GM12875 (cell line): ENCODE results near the gene SMAD7.

Experiments
- H3K4me3 ChIP-seq: one replicate; pipeline ENCODE4 v1.5.1; 2011; ENCODE audit warnings: low read depth, low read length, control low read depth
- TF ChIP-seq, protein P1 (sequence below): IDR thresholded peaks from 2 replicates; pipeline ENCODE4 v1.5.1; 2011; ENCODE audit warnings: low read depth, mild to moderate bottlenecking, control low read depth, inconsistent platforms, low read length, moderate library complexity, borderline replicate concordance; ENCODE audit not compliant: insufficient read depth

Gene SMAD7

DNA sequence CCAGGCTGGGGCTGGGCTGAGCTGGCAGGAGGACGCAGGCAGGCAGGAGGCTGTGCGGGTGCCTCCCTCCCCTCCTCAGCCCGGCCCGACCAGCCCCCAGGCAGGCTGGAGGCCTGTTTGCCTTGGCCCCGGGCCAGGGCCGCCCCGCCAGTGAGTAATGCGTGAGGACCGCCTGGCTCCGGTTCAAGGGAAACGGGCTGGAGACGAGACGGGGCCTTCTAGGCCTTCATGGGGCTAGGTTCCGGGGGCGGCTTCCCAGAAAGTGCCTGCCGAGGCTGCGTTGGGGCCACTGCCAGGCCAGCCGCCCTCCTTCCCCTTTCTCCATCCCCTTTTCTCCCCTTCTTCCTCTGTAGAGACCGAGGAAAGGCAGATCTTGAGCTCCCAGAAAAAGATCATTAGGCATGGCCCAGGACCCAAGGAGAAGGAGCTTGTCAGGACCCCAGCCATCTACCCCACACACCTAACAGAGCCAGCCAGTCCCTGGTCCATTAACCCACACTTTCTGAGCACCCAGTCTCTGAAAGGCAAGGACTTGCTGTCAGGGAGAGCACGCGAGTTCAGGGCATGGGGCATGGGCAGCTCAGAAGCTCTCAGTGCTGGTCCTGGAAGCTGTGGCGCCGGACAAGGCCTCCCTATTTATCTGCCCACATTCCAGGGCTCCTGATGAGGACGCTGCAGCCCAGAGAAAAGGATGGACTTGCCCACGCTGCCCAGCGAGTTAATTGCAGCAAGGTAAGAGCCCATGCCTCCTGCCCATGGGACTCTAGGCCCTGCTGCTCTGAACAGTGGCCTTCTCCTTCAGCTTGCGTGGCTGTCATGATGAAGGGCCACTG lies 48.5 kb downstream of the SMAD7 start:
- H3K4me3 ChIP-seq, result no peak overlapping the region
- TF ChIP-seq, protein P1, sequence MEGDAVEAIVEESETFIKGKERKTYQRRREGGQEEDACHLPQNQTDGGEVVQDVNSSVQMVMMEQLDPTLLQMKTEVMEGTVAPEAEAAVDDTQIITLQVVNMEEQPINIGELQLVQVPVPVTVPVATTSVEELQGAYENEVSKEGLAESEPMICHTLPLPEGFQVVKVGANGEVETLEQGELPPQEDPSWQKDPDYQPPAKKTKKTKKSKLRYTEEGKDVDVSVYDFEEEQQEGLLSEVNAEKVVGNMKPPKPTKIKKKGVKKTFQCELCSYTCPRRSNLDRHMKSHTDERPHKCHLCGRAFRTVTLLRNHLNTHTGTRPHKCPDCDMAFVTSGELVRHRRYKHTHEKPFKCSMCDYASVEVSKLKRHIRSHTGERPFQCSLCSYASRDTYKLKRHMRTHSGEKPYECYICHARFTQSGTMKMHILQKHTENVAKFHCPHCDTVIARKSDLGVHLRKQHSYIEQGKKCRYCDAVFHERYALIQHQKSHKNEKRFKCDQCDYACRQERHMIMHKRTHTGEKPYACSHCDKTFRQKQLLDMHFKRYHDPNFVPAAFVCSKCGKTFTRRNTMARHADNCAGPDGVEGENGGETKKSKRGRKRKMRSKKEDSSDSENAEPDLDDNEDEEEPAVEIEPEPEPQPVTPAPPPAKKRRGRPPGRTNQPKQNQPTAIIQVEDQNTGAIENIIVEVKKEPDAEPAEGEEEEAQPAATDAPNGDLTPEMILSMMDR, result no peak

DNA sequence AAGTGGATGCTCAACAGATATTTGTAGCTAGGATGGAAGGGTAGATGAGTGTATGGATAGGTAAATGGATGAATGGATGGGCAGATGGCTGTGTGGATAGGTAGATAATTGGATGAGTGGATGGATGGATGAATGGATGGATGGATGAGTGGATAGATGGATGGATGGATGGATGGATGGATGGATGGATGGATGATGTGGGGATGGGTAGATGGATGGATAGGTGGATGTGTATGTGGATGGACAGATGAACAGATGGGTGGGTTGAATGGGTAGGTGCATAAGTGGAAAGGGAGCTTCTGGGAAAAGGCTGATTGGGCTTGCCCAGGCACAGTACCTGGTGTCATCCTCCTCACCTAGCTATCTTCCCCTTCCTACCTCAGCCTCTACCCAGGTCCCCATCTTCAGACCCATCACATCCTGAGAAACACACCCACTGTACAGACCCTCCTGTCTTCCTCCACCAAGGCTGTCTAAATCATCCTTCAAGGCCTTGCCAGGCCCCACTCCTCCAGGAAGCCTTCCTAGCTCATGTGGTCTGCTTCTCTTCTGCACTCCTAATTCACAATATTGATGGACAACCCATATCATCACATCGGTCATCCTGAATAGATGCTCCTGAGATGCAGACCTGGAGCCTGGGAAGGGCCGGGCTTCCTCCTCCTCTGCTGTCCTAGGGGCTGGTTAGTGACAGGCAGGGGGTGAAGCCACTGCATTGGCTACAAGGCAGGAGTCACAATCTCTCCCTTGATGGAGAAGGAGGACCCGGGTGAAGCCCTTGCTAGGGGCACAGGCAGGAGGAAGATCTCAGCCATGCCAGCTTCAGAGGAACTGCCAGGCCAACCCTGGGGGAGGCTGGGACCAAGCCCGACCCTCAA lies 49.4 kb downstream of the SMAD7 start:
- TF ChIP-seq, protein P1, result no peak

GRCh38 chr18:48900469-48900868 lies 50.3 kb downstream of the SMAD7 start:
- H3K4me3 ChIP-seq, result no peak overlapping the region
- TF ChIP-seq, protein P1, result no peak

More for the DNA sequence above, 49.4 kb downstream of the SMAD7 start:
- no peak overlapping the region for H3K4me3 ChIP-seq

GRCh38 chr18:48899558-48900174 lies 51.1 kb downstream of the SMAD7 start:
- H3K4me3 ChIP-seq, result no peak overlapping the region
- TF ChIP-seq, protein P1, result no peak

DNA sequence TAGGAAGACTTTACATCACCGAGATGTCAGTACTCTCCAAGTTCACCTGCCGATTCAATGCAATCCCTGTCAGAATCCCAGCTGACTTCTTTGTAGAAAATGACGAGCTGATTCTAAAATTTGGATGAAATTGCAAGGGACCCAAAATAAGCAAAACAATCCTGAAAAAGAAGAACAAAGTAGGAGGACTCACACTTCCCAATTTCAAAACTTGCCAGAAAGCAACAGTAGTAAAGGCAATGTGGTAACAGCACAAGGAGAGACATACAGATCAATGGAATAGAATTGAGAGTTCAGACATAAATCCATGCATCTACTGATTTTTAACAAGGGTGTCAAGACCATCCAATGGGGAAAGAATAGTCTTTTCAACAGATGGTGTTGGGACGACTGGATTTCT lies 52.2 kb downstream of the SMAD7 start:
- TF ChIP-seq, protein P1, result no peak
- H3K4me3 ChIP-seq, result no peak overlapping the region

DNA sequence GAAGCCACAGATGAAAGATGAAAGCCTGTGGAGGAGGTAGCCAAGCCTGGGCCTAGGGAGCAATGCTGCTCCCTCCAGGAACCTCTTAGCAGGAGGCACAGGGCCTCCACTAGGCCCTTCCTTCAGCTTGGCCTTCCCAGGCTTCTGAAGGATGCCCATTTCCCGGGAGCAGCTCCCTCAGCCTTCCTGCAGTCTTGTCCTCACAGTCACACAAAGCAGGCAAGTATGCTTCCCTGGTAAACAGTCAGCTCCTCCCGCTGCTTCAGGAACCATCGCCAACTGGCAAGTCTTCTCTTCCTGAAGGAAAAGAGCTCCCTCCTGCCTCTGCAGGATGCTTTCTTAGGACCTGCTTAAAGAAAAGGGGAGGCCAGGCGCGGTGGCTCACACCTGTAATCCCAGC lies 53.2 kb downstream of the SMAD7 start:
- no peak overlapping the region for H3K4me3 ChIP-seq
- TF ChIP-seq, protein P1, result no peak
